Thoracic aorta (tissue), 2 donors: ENCODE results near the gene PDE8B. TPM values are rescaled to one million over a fixed set of nuclear protein-coding genes. Genes with fewer than 3 reads are reported as not detected.

Experiments used
- ATAC-seq: fragments of 150-250 bp; one replicate; pipeline ENCODE4 v1.8.0; 2017; ENCODE audit warnings: low read depth; ENCODE audit not compliant: insufficient number of reproducible peaks, low FRiP score
- DNase-seq: peaks from one replicate; pipeline ENCODE4 v3.0.0-alpha.2; 2020; ENCODE audit warnings: low spot score
- H3K27ac ChIP-seq, 2 donors: fragments of 200-600 bp; sonication (generic); 1 replicate in 1 of 2; 2 replicates in 1 of 2; pipeline ENCODE4 v1.5.1; 2016; ENCODE audit warnings: mild to moderate bottlenecking in 2 of 2, moderate library complexity in 2 of 2
- H3K27me3 ChIP-seq: fragments of 200-600 bp; sonication (generic); replicated peaks from 2 replicates; pipeline ENCODE4 v1.6.0; 2016; ENCODE audit warnings: mild to moderate bottlenecking; ENCODE audit not compliant: insufficient read depth
- H3K36me3 ChIP-seq: fragments of 200-600 bp; sonication (generic); one replicate; pipeline ENCODE4 v1.5.1; 2016
- H3K4me1 ChIP-seq, 2 donors: fragments of 200-600 bp; sonication (generic); 1 replicate in 1 of 2; 2 replicates in 1 of 2; pipeline versions ENCODE4 v1.5.1 to v1.6.0; 2016; ENCODE audit warnings: low read depth in 2 of 2, mild to moderate bottlenecking in 1 of 2; ENCODE audit not compliant: control insufficient read depth in 1 of 2
- H3K4me3 ChIP-seq: fragments of 200-600 bp; sonication (generic); 2 replicates; pipeline ENCODE4 v1.5.1; 2016; ENCODE audit warnings: mild to moderate bottlenecking
- H3K9me3 ChIP-seq: fragments of 200-600 bp; sonication (generic); 2 replicates; pipeline ENCODE4 v1.5.1; 2016
- CTCF ChIP-seq: fragments of 200-600 bp; sonication (generic); IDR thresholded peaks from one replicate; pipeline ENCODE4 v1.5.1; 2019; ENCODE audit warnings: antibody characterized with exemption
- total RNA-seq, 2 donors: library from RNA; depleted of rRNA; stranded (reverse); fragments of >200 nt; gene quantifications; one replicate each; pipeline versions ENCODE4 v1.1.0 to v1.2.3, GENCODE V29; 2016

PDE8B gene
- total RNA-seq, 2 donors from 2014 or later: 22.7 to 59.8 TPM

- Histone ChIP-seq H3K4me3 (no peak overlapping the region), H3K9me3 (no peaks in the 10 kb centered on the region), H3K27ac (peak overlapping the region; percentile 61 to 63), H3K27me3 (no peaks in the 10 kb centered on the region), H3K36me3 (no peaks in the 10 kb centered on the region), H3K4me1 (peaks cover 26 to 53% of the 10 kb centered on the region in 2 donors)
- DNase-seq (no peak), ATAC-seq (peak; percentile 86)
- no peak for TF ChIP-seq CTCF
Measured at GRCh38 chr5:77329664-77330430, 119.4 kb downstream of the PDE8B start.

GRCh38 chr5:77333036-77333435 lies 122.6 kb downstream of the PDE8B start:
- no peak for TF ChIP-seq CTCF
- no peak overlapping the region for H3K4me3 ChIP-seq
- H3K27me3 ChIP-seq: no peaks in the 10 kb centered on the region
- ATAC-seq: no peak
- no peaks in the 10 kb centered on the region for H3K36me3 ChIP-seq
- peaks cover 15 to 41% of the 10 kb centered on the region in 2 donors for H3K4me1 ChIP-seq
- no peak for DNase-seq
- H3K27ac ChIP-seq: no peak overlapping the region
- H3K9me3 ChIP-seq: no peaks in the 10 kb centered on the region

- Histone ChIP-seq H3K27me3 (no peaks in the 10 kb centered on the region), H3K27ac (peak overlapping the region in 1 of 2 donors; percentile 24), H3K4me1 (peaks cover 10 to 36% of the 10 kb centered on the region in 2 donors), H3K36me3 (no peaks in the 10 kb centered on the region), H3K9me3 (no peaks in the 10 kb centered on the region), H3K4me3 (no peak overlapping the region)
- ATAC-seq: no peak
- DNase-seq: no peak
- no peak for TF ChIP-seq CTCF
Measured at GRCh38 chr5:77333451-77334123, 123.1 kb downstream of the PDE8B start.

- H3K36me3 ChIP-seq: no peaks in the 10 kb centered on the region
- peaks cover 0 to 14% of the 10 kb centered on the region in 2 donors for H3K4me1 ChIP-seq
- no peaks in the 10 kb centered on the region for H3K27me3 ChIP-seq
- DNase-seq (no peak), ATAC-seq (no peak)
- no peak for TF ChIP-seq CTCF
- H3K9me3 ChIP-seq: no peaks in the 10 kb centered on the region
- no peak overlapping the region for H3K27ac ChIP-seq
- H3K4me3 ChIP-seq: no peak overlapping the region
Measured at GRCh38 chr5:77337246-77337645, 126.8 kb downstream of the PDE8B start.

- DNase-seq (no peak), ATAC-seq (no peak)
- Histone ChIP-seq H3K4me1 (peaks cover 0 to 14% of the 10 kb centered on the region in 2 donors), H3K4me3 (no peak overlapping the region), H3K27ac (no peak overlapping the region), H3K36me3 (no peaks in the 10 kb centered on the region), H3K27me3 (no peaks in the 10 kb centered on the region), H3K9me3 (no peaks in the 10 kb centered on the region)
- no peak for TF ChIP-seq CTCF
Measured at GRCh38 chr5:77337686-77338085, 127.2 kb downstream of the PDE8B start.
